GM18526 (cell line): ENCODE data around the gene URI1.

ENCODE experiments used
- POLR2A ChIP-seq: IDR thresholded peaks from 3 replicates; pipeline ENCODE4 v1.6.1; 2011; ENCODE audit not compliant: insufficient read length; ENCODE audit errors: extremely low read depth

Gene URI1

GRCh38 chr19:29934257-29934656, 7.8 kb upstream of the URI1 start:
- TF ChIP-seq POLR2A, result no peak

GRCh38 chr19:29934781-29935180, 7.3 kb upstream of the URI1 start:
- TF ChIP-seq POLR2A, result no peak

GRCh38 chr19:29936409-29936808, 5.6 kb upstream of the URI1 start:
- no peak for TF ChIP-seq POLR2A

- TF ChIP-seq POLR2A, result no peak
Measured at GRCh38 chr19:29939628-29940027, 2.4 kb upstream of the URI1 start.

GRCh38 chr19:29940971-29941585, 961 bp upstream of the URI1 start:
- no peak for TF ChIP-seq POLR2A

GRCh38 chr19:29942404-29943261, 594 bp downstream of the URI1 start:
- TF ChIP-seq POLR2A, result peak; percentile 19

GRCh38 chr19:29943615-29944014, 1.6 kb downstream of the URI1 start:
- TF ChIP-seq POLR2A, result no peak

- TF ChIP-seq POLR2A, result no peak
Measured at GRCh38 chr19:29944390-29945012, 2.5 kb downstream of the URI1 start.

- TF ChIP-seq POLR2A, result no peak
Measured at GRCh38 chr19:29945017-29945416, 3.0 kb downstream of the URI1 start.

- TF ChIP-seq POLR2A, result no peak
Measured at GRCh38 chr19:29945433-29945832, 3.4 kb downstream of the URI1 start.

GRCh38 chr19:29946645-29947044, 4.6 kb downstream of the URI1 start:
- no peak for TF ChIP-seq POLR2A

- TF ChIP-seq POLR2A, result no peak
Measured at GRCh38 chr19:29947871-29948270, 5.8 kb downstream of the URI1 start.

- no peak for TF ChIP-seq POLR2A
Measured at GRCh38 chr19:29952177-29952576, 10.1 kb downstream of the URI1 start.

- TF ChIP-seq POLR2A, result no peak
Measured at GRCh38 chr19:29952646-29953045, 10.6 kb downstream of the URI1 start.

GRCh38 chr19:29953352-29954247, 11.6 kb downstream of the URI1 start:
- no peak for TF ChIP-seq POLR2A
